HG02571 (cell line): ENCODE results near the gene TDRD12.

Experiments
- ATAC-seq: cut with Tn5 transposase; IDR thresholded peaks from one replicate; pipeline ENCODE4 v1.9.1; 2021; ENCODE audit warnings: mild to moderate bottlenecking, moderate library complexity; ENCODE audit not compliant: unreplicated experiment

The TDRD12 gene

DNA sequence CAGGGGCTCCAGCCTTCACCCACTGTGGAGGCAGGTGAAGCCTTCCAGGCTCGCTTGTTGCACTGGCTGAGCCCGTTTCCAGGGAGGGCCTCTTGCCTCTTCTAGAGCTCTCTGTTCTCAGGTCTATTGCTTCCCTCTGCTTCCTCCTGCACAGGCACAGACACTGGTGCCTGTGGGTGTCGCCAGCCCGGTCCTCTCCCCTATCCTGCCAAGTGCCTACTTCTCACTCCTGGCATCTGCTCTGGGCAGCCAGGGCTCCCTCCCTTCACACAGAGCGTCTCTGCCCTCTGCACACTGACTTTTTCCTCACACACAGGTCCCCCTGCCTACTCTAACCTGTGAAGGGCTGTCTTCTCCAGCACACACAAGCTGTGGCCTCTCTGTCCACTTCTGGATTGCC lies 89.7 kb downstream of the TDRD12 start:
- no peak for ATAC-seq

DNA sequence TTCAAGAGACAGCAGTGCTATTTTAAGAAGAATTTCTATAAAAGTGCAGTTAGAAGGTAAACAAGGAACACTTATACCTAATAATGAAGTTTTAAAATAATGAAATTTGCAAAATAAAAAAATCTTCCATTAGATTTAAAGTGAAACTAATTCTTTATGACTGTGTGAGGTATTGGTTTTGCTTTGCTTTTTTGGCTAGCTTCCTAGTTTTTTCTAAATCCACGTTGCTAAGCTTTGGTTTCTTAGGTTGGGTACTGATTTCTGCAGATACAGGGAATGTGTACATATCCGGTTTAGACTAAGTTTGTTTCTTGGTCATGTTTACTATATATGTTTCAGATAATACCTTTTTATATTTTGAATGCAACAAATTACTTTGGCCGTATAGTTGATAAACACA lies 90.2 kb downstream of the TDRD12 start:
- ATAC-seq, result no peak

DNA sequence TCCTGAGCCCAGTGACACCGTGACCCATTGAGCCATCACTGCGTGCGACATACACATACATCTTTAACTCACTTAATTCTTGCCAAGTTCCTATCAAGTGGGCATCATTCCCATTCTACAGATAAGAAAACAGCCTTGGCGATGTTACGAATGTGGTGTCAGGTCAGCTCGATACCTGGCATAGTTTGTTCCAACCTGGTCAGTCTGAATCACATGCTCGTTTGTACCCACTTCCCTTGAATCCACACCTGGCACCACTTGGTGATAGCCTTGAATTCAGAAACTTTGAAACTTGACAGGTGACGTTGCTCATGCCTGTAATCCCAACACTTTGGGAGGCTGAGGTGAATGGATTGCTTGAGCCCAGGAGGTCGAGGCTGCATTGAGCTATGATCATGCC lies 90.9 kb downstream of the TDRD12 start:
- no peak for ATAC-seq

DNA sequence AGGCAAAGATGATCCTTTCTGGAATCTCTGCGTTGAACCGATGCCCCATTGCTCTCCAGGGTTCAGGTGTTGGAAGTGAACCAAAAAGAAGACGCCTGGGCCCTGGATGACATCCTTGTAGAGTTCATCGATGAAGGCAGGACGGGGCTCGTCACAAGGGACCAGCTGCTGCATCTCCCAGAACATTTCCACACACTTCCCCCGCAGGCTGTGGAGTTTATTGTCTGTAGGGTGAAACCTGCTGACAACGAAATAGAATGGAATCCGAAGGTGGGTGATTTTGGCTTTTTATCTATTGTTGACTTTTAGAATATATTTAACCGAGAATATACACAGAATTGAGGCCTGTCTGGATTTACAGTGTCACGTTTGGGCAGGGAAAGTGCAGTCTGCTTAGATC lies 91.6 kb downstream of the TDRD12 start:
- ATAC-seq, result no peak

DNA sequence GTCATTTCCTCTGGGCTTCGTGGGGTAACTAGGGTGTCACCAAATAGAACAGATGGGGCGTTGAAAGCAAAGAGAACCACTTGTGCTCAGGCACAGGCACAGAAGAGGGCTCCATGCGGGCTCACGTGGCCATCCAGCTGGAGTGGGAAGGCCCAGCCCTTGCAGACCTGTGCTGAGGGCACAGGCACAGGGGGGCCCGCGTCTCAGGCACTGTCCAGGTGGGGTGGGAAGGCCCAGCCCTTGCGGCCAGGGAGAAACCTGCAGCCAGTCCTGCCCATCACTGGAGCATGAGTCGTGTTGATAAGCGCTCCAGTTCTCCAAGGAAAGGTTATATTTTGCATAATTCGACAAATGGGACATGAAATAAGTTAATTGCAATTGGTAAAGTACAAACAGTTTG lies 92.5 kb downstream of the TDRD12 start:
- no peak for ATAC-seq

DNA sequence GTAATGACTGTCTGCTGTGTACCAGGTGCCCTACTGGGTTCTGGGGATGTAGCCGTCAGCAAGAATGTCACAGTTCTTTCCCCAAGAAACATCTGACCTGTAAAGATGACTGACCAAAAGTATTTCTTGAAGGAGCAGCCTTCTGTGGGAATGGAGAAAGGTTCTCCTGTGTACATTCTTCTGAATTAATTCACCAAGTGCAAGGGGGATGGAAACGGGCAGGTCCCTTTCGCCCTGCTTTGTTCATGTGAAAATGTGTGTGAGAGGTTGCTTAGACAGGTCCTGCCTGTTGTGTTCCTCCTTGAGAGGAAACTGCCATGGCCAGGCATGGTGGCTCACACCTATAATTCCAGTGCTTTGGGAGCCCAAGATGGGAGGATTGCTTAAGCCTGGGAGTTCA lies 93.0 kb downstream of the TDRD12 start:
- no peak for ATAC-seq

DNA sequence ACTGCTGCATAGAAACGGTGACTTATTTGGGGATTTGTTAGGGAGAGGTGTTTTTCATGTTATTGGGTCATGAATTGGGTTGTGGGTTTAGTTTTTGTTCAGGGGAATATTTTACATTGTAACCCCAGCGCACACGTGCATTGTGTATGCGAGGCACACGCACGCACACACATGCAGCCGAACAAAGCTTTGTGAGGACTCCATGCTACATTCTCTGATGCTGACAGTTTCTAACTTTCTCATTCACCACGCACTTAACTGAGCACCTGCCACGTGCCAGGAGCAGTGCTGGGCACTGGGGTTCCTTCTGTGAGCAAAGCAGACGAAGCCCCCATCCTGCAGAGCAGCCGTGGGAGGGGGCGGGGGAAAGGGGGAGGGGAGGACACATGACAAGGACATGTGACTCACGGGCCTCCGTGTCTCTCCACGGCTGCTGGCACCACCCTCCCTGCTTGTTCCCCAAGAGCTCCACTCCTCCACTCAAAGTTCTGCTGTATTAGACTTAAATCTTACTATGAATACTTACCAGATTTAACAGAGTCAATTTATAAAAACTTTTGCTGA lies 94.4 kb downstream of the TDRD12 start:
- ATAC-seq, result no peak

DNA sequence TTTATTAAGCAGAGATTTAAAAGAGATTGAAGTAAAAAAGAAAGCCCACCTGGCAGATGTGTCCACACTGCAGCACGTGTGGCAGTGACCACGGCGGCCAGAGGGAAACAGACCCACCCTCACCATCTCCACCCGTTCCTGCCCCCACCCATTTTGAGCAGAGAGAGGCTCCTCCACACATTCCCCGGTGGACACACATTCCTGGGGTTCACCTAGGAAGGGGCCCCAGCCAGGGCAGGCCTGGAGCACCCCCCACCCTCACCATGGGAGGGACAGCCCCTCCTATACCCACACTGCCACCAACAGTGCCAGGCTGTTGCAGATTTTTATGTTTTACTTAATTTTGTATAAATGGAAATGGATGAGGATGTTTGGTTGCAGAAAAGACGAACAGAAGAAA lies 95.1 kb downstream of the TDRD12 start:
- no peak for ATAC-seq

DNA sequence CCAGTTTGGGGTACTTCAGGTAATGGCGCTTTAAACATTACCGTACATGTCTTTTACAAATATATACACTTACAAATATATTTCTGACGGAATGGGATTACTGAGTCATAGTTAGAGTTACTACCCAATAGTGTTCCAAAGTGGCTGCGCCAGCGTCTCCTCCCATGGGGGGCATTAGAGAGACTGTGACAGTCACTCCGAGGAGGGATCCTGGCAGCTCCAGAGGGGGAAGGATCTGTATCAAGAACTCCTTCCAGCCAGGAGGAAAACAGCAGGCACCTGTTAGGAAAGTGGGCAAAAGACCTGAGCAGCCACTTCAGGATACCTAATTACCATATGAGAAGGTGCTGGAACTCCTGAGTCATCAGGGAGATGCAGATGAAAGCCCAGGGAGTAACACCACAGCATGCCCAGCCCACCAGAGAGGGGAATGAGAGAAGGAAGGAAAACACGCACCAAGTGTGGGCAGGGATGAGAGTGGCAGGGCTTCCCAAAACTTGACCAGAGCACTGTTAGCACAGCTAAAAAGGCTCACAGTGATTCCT lies 97.1 kb downstream of the TDRD12 start:
- no peak for ATAC-seq

DNA sequence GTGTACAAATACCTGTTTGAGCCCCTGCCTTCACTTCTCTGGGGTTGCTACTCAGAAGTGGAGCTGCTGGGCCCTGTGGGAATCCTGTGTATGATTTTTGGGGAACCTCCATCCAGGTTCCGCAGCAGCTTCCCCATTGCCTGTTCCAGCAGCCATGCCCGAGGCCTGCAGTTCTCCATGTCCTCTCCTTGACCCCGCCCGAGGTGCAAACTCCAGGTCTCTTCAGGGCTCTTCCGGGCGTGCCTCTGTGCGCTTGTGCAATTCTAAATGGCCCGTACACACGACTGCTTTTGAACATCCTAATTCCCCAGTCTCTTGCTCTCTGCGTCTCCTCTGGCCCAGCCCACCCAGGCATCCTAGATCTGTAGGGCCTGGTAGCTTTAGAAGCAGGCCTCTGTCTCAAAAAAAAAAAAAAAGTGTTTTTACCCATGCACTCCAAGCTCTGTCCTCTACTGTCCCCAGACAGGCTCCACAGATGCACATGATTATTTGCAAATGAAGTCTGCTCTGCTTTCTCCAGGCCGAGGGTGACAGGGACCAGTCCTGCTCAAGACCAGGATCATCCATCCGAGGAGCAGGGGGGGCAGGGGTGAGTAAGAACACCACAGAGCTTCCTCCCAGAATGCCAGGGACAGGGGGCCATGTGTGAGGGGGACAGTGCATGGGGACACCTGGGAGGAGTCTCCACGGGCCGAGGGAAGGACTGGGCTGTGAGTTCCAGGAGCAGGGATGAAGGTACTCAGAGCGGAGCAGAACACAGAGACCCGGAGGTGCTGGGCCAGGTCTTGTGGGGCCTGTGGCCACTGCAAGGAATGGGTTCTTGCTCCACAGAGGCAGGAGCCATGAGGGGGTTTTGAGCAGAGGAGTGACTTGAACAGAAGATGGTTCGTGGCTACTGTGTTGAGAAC lies 98.3 kb downstream of the TDRD12 start:
- ATAC-seq, result no peak

DNA sequence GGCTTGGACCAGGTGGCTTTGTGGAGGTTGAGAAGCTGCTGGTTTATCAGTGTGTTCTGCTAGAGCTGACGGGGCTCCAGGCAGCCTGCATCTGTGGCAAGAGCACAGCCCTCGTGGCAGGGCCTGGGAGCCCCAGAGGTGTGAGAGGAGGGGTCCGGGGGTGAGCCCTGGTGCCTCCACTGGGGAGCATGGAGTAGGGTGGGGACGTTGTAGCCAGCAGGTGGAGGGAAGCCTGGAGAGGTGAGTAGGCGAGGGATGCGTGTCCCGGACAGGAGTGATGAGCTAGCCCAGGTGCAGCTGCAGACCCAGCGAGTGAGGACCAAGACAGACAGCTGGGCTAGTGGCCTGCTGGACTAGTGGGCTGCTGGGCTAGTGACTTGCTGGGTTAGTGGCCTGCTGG lies 99.0 kb downstream of the TDRD12 start:
- ATAC-seq, result no peak

DNA sequence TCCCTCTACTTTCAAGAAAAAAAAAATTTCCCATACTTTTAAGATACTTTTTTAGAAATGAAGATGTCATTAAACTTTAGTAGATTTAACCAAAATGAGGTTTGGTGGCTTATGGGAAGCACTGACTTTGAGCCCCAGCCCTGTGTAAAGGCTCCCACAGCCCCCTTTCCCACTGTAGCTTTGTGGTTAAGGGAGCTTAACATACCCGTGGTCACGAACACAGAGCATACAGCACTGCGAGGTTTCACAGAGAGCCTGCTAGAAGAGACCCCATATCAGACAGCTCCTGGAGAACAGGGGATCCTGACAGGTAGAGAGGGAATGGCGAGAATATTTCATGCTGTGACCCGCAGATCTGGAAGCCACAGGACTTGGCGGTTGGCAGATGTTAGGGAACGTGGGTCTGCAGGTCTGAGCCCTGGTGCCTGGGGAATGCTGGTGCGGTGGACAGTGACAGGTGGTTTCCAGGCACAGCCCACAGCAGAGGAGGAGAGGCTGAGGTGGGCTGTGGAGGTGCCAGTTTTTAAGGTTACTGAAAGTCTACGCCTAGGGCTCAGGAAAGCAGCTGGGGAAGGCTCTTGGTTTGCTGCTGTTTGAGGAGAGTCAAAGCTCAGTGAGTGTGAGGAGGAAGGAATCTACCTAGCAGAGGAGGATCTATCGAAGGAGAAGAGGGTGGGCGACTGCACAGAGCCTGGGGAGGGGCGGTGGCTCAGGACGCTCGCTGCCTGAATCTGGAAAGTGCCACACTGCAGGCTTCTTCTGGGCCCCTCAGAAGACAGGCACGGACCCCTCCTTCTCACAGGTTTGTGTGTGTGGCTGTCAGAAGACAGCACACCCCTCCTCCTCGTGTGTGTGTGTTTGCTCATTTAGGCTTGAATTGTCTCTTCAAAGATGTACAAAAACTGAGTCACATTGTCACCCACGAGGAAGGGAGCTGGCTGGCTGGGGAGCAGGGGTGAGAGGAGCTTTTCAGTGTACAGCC lies 100.1 kb downstream of the TDRD12 start:
- no peak for ATAC-seq

DNA sequence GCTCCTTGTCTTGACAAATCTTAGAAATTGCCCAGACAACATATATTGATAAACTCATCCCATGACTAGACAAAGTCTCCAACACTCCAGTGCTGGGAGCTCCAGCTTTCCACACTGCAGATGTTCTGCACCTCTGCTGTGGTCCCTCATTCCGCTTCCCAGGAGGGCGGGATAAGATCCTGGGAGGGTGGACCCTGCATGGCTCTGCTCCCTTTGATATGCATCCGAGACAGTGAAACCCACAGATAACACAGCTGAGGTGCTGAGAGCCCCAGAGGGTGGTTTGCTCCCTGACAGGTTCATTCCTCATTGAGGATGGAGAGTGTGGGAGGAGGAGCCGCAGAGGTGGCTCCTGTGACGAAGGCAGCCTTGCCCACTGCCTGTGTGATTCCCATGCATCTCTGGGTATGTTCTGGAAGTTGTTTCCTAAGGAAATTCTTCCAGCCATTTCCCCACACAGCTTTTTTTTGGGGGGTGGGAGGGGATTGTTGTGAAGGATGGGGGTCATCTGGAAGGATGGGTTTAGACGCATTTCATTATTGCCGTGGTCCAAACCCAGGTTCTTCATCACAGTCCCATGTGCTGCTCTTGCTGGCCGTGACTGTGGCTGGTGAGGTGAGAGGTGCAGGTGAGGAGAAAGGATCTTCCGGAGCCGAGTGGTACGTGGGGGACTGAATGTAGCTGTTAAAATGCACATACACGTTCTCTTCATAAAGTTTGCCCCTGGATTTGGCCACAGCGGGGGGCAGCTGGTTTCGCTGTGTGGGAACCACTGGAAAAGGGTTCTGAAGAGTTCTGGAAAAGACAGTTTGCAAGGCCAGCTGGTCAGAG lies 103.6 kb downstream of the TDRD12 start:
- no peak for ATAC-seq

DNA sequence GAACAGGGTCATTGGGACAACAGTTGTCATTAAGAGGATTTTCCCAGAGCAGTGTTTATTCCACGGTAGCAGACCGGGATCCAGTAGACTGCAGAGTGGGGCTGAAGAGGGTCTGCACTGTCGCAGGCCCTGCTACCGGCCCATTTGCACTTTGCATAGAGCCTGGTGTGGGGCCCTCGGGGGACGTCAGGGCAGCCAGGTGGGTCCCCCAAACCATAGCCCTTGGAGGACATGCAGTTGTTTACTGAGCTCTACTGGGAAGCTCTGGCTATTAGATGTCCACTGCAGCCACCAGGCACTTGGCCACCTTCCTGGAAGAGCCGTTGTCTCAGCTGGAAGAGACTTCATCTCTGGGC lies 104.2 kb downstream of the TDRD12 start:
- no peak for ATAC-seq

DNA sequence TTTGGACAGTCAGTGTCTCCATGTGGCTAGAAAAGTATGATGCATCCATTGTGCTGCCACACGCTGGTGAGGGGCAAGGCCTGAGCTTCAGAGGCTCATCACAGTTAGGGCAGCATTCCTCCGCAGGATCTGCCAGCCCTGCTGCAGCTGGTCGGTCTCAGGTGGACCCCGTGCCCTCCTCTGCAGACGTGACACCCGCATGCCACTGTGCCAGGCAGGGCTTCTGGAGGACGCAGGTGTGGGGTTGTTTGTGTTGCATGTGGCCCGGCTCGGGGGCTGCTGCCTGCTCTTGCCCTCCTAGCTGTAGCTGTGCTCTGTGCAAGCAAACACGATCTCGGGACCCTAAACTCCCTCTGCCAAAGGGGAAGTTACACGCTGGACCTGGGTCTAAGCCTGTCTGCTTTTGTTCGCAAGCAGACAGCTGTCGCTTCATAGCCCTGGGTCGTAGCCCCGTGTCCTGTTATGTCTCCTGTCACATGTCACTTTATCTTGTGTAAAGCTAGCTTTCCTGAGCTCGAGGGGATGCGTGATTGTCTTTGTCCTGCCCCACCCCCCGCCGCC lies 104.7 kb downstream of the TDRD12 start:
- ATAC-seq, result no peak

DNA sequence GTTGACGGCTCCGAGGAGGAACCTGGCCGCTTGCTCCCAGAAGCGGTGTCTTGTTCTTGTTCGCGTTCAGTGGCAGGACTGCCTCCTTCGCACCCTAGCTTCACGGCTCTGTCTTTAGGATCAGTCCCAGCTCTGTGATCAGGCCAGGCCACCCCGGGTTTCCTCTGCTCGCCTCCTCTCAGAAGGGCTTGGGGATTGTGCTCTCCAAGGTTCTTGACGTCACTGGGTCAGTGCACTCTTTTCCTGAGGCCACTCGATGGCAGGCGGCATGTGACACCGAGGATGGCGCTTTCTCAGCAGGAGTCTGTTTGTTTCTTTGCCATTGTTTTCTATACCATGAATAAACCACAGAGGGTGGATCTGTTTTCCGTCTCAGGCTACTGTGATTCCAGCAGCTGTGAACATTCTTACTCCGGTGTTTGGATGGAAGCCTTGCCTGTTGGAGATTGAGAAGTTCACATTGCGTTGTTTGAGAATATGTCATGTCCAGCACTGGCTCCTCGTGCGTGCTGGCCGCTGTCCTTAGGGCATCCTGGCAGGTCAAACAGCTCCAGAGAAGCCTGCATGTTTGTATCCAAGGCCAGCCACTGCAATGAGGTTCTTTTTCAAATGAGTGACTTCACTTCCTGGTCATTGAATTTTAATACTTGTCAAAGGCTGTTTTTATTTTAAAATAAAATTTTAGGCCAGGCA lies 105.5 kb downstream of the TDRD12 start:
- ATAC-seq, result no peak

DNA sequence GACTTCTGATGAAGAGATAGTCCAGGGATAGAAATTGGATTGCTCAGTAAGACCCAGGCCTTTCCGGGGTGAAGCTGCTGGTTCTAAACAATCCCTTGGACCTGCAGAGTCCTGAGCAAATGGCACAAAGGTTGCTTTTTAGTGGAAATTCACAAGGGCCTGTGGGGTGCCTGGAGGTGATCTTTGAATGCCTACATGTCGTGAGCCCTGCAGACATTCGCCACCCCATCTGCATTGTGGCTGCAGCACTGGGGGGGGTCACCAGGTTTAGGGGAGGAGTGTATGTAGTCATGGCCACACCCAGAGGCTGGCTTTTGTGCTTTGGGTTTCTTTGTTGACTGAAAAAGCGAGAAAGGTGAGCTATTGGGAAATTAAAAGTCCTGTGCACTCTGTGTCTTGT lies 108.6 kb downstream of the TDRD12 start:
- ATAC-seq, result no peak

DNA sequence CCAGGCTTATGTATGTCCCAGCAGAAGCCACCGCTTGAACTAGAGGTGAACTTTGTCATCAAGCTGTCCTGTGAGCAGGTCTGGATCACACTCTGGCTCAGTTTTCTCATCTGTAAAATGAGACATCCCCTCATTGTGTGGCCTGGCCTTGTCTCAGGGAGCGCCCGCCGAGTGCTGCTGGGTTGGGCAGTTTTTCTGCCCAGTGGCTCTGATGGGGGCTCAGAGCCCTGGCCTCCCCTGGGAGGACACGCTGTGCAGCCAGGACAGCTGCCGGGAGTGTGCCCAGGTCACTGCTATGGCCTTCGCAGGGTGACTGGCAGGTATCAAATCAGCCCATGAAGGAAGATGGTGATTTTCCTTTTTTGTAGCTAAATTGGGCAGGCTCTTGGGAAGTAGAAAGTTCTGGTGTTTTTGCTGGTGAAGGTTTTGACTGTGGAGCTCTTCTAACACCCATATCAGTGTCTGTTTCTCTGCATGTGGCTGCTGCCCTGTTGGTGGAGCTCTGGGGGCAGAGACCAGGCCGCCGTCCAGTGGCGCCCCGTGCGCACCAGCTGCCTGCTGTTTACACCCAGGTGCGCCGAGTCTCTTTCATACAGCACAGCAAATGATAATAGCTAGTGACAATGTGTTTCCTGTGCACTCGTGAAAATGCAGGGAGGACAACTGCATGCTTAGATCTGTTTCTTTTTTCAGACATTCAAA lies 109.2 kb downstream of the TDRD12 start:
- no peak for ATAC-seq

DNA sequence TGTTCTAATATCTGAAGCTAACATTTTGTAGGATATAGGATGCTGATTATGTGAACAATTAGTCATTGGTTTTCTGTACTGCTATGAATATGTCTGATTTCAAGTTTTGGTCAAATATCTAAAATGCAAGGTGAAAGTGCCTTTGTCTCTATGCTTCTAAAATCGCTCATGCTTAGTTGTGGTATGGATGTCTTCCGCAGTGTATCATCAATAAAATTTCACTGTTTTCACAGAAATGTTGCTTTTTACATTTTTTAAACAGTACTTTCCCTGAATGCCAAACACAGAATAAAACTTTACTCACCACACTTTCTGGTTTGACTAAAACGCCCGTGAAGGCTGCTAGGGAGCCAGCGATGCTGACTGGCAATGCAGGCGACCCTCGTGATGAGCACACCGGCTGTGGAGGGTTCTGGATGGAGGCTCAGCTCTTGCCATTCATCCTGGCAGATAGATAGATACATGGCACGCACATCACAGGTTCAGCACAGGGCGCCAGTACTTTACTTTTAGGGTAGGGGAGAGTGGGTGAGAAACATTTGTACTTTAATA lies 109.9 kb downstream of the TDRD12 start:
- ATAC-seq, result no peak
